Measurements from ENCODE around the gene SSU72. TPM values are rescaled to one million over a fixed set of nuclear protein-coding genes. Genes with fewer than 3 reads are reported as not detected.

Gene SSU72
- total RNA-seq, 1 experiment from 2014 or later = 179 TPM

- H2BK12ac ChIP-seq (ENCODE audit: insufficient read length, low read depth, low read length) = no peak overlapping the region
- no peak overlapping the region for H3K4ac ChIP-seq (ENCODE audit: low read depth, low read length)
- H3K27ac Mint-ChIP-seq = no peak overlapping the region
- H3K18ac ChIP-seq (ENCODE audit: insufficient read length, low read depth, low read length) = no peak overlapping the region
- H3K36me3 Mint-ChIP-seq (ENCODE audit: insufficient read depth in 1 of 3, low read depth in 3 of 3) = peaks cover 2 to 39% (median 32%) of the 10 kb centered on the region in 3 experiments; a peak in 6 of 7 replicates
- no peak overlapping the region for H3K4me2 ChIP-seq (ENCODE audit: insufficient read depth, insufficient read length, low read length)
- H2BK15ac ChIP-seq (ENCODE audit: low read depth, low read length) = no peak overlapping the region
- no peak overlapping the region for H2BK5ac ChIP-seq (ENCODE audit: insufficient read length, low read length)
- no peak for DNase-seq
- no peak overlapping the region for H4K91ac ChIP-seq (ENCODE audit: insufficient read length, low read depth, low read length)
- H3T11ph ChIP-seq (ENCODE audit: low read length) = no peak overlapping the region
- no CpG with 5 or more reads among the region's 23 CpGs for WGBS (ENCODE audit: extremely low coverage, insufficient read length, low lambda C conversion rate)
- TF ChIP-seq, protein P1, sequence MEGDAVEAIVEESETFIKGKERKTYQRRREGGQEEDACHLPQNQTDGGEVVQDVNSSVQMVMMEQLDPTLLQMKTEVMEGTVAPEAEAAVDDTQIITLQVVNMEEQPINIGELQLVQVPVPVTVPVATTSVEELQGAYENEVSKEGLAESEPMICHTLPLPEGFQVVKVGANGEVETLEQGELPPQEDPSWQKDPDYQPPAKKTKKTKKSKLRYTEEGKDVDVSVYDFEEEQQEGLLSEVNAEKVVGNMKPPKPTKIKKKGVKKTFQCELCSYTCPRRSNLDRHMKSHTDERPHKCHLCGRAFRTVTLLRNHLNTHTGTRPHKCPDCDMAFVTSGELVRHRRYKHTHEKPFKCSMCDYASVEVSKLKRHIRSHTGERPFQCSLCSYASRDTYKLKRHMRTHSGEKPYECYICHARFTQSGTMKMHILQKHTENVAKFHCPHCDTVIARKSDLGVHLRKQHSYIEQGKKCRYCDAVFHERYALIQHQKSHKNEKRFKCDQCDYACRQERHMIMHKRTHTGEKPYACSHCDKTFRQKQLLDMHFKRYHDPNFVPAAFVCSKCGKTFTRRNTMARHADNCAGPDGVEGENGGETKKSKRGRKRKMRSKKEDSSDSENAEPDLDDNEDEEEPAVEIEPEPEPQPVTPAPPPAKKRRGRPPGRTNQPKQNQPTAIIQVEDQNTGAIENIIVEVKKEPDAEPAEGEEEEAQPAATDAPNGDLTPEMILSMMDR (conservative IDR thresholded peaks at IDR 0.05) = no peak
- no peak overlapping the region for H2AFZ ChIP-seq (ENCODE audit: low read length)
- no peak overlapping the region for H3K14ac ChIP-seq (ENCODE audit: insufficient read depth, low read length)
- H2BK20ac ChIP-seq (ENCODE audit: low read depth, low read length, poor library complexity, severe bottlenecking) = no peak overlapping the region
- H4K20me1 ChIP-seq (ENCODE audit: control insufficient read depth, insufficient read depth, insufficient read length) = no peaks in the 10 kb centered on the region
- no peak overlapping the region for H3K27ac ChIP-seq (ENCODE audit: insufficient read length, low read depth, low read length)
- no peaks in the 10 kb centered on the region; the same call in 1 of the 2 replicates for H3K27me3 Mint-ChIP-seq (ENCODE audit: low read depth)
- H4K8ac ChIP-seq (replicated peaks; ENCODE audit: insufficient read length, low read depth, low read length) = no peak overlapping the region
- H3K79me1 ChIP-seq (ENCODE audit: insufficient read depth, low read depth, low read length, poor library complexity, severe bottlenecking) = no peaks in the 10 kb centered on the region
- no peaks in the 10 kb centered on the region for H3K4me1 ChIP-seq (ENCODE audit: insufficient read depth, low read length)
- H2BK120ac ChIP-seq (ENCODE audit: low read depth, low read length, poor library complexity, severe bottlenecking) = no peak overlapping the region
- no peak overlapping the region for H3K9ac ChIP-seq (ENCODE audit: extremely low read depth, insufficient read length, low read length)
- H3K56ac ChIP-seq (ENCODE audit: insufficient read length, low read depth, low read length) = no peak overlapping the region
- H4K5ac ChIP-seq (ENCODE audit: insufficient read length, low read depth, low read length) = no peak overlapping the region
- no peaks in the 10 kb centered on the region for H3K27me3 ChIP-seq (ENCODE audit: insufficient read depth, low read length)
- no peaks in the 10 kb centered on the region for H3K79me2 ChIP-seq (ENCODE audit: insufficient read depth, low read length)
- no peak overlapping the region for H3K4me3 Mint-ChIP-seq
- no peaks in the 10 kb centered on the region for H3K23me2 ChIP-seq (ENCODE audit: insufficient read length, low read depth, low read length, poor library complexity, severe bottlenecking)
- H3K23ac ChIP-seq (ENCODE audit: insufficient read length, low read depth, low read length) = no peak overlapping the region
- H2AK5ac ChIP-seq (ENCODE audit: insufficient read length, low read length) = no peak overlapping the region
- no peaks in the 10 kb centered on the region for H3K4me1 Mint-ChIP-seq
- no peaks in the 10 kb centered on the region for H3K9me3 ChIP-seq (ENCODE audit: control insufficient read depth, low read depth, low read length)
- H3K9me3 Mint-ChIP-seq = no peaks in the 10 kb centered on the region
Measured at GRCh38 chr1:1545946-1546737, 28.5 kb downstream of the SSU72 start.
